GM21576 (cell line): ENCODE data around the gene CATSPERD.

Experiments
- ATAC-seq: cut with Tn5 transposase; IDR thresholded peaks from one replicate; pipeline ENCODE4 v1.9.1; 2021; ENCODE audit warnings: mild to moderate bottlenecking, moderate library complexity; ENCODE audit not compliant: unreplicated experiment

Gene CATSPERD

GRCh38 chr19:5823579-5824281, 103.3 kb downstream of the CATSPERD start:
- no peak for ATAC-seq

- no peak for ATAC-seq
Observed at GRCh38 chr19:5824751-5825150, 104.3 kb downstream of the CATSPERD start.

- ATAC-seq: no peak
Observed at GRCh38 chr19:5825178-5825577, 104.7 kb downstream of the CATSPERD start.

- ATAC-seq: no peak
Observed at GRCh38 chr19:5826531-5827341, 106.3 kb downstream of the CATSPERD start.

DNA sequence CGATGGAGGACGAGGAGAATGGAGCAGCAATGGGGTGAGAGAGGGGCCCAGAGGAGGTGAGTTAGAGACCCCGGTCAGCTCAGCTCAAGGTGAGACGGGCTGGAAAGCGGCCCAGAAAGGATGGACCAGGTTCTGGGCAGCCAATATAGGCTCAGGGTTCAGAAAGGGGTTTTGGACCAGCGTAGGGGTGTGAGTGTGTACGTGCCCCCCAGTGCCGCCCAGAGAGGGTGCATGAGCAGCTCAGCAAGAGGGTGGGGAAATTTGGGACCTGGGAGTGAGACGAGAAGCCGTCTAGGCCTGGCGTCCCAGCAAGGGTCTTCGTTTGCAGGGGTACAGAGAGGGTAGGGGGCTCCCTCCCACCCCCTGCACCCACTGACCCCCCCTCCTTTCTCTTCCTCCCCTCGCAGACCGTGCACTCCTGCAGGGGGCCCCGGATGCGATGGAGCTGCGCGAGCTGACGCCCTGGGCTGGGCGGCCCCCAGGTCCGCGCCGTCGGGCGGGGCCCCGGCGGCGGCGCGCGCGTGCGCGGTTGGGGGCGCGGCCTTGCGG, 107.0 kb downstream of the CATSPERD start:
- no peak for ATAC-seq

DNA sequence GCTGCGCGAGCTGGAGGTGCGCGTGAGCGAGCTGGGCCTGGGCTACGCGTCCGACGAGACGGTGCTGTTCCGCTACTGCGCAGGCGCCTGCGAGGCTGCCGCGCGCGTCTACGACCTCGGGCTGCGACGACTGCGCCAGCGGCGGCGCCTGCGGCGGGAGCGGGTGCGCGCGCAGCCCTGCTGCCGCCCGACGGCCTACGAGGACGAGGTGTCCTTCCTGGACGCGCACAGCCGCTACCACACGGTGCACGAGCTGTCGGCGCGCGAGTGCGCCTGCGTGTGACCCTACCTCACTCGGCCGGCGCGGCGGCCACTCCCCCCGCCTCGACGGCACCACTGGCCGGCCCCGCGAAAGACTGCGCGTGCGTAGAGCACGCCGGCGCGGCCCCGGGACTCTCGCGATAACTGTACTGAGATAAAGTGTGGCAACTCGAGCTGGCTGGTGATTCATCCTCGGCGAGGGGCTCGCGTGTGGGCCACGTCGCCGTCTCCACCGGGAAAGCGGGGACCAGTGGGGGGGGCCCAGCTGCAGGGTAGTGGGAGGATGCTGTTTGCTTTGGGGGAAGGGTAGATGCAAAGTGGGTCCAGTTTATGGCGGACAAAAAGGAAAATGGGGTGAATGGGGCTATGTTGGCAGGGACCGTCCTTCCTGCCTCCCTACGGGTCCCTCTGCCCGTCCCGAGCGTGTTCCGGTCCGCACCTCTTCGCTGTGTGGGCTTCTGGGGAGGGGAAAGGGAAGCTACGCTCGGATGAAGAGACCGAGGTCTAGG, 107.6 kb downstream of the CATSPERD start:
- peak; percentile 55 for ATAC-seq
